Endothelial cell (in vitro differentiated cells): ENCODE results near the gene STX5. TPM values are rescaled to one million over a fixed set of nuclear protein-coding genes. Genes with fewer than 3 reads are reported as not detected.
"Not testable (repeated sequence)": the region's sequence is repeated elsewhere in the genome, so short reads cannot be mapped to it uniquely, and the experiment has no call there.

Experiments
- DNase-seq: peaks from one replicate; pipeline ENCODE4 v3.0.0; 2021; ENCODE audit warnings: low spot score
- H3K27ac Mint-ChIP-seq: one replicate; pipeline ENCODE4 v1.8.0; 2021; ENCODE audit warnings: mixed read lengths, inconsistent platforms; ENCODE audit not compliant: unreplicated experiment
- H3K27me3 Mint-ChIP-seq: one replicate; pipeline ENCODE4 v1.8.0; 2021; ENCODE audit warnings: mild to moderate bottlenecking, moderate library complexity, mixed read lengths, inconsistent platforms; ENCODE audit not compliant: unreplicated experiment
- H3K36me3 Mint-ChIP-seq: one replicate; pipeline ENCODE4 v1.8.0; 2021; ENCODE audit warnings: mild to moderate bottlenecking, low read depth, mixed read lengths, inconsistent platforms; ENCODE audit not compliant: unreplicated experiment
- H3K4me1 Mint-ChIP-seq: one replicate; pipeline ENCODE4 v1.8.0; 2021; ENCODE audit warnings: mild to moderate bottlenecking, mixed read lengths, inconsistent platforms; ENCODE audit not compliant: unreplicated experiment
- H3K4me3 Mint-ChIP-seq: one replicate; pipeline ENCODE4 v1.8.0; 2021; ENCODE audit warnings: mild to moderate bottlenecking, mixed read lengths, inconsistent platforms; ENCODE audit not compliant: unreplicated experiment
- H3K9me3 Mint-ChIP-seq: one replicate; pipeline ENCODE4 v1.8.0; 2021; ENCODE audit warnings: mixed read lengths, inconsistent platforms; ENCODE audit not compliant: unreplicated experiment
- CTCF ChIP-seq: fragments of 200-600 bp; sonication (generic); IDR thresholded peaks from one replicate; pipeline ENCODE4 v1.5.0; 2021; ENCODE audit warnings: antibody characterized with exemption; ENCODE audit not compliant: unreplicated experiment
- total RNA-seq: library from RNA; stranded (reverse); fragmentation: NEBNext Ultra II Directional; extraction: Animal tissue kit (Norgen Biotek cat#: 25700); gene quantifications from one replicate; pipeline ENCODE4 v1.2.1, GENCODE V29; 2021; ENCODE audit not compliant: unreplicated experiment

The STX5 gene
- total RNA-seq, 1 donor from 2014 or later, result 37.9 TPM

DNA sequence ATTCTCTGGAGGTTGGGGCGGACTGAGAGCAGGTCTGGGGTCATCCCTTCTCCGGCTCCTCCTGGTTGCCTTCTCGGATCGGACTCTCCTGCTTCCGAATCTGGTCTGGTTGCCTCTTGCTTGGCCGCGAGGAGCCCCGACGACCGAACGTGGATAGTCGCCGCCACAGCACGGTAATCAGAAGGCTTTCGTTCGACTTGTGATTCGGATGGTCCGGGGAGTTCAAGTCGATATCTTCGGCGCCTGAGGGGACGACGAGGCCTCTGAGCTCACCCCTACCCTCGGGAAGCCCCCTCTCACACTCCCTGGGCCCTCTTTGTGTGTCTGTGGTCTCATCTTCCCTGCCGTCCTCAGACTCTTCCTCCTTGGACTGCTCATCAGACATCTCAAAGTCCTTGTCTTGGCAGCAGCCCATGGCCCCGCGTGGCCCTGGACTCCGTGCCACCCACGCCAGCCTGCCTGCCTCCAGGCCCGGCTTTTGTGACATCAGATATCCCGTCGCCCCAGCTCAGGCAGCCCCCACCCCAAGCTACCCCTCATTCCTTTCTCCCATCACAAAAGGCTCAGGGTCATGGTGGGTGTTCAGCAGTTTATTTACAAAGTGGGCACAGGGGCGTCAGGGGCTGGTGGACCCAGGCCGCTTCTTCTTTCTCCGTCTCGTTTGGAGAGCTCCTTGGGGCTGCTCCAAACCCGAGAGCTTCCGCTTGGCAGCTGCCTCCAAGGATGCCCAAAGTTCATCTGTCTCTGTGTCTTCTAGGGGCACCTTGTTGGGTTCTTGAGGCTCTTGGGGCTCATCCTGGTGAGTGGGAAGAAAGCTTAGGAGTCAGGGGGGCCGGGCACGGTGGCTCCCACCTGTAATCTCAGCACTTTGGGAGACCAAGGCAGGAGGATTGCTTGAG, 734 bp upstream of the STX5 start, which contains the start of gene TEX54:
TEX54 (minus strand) TSS at position 506 of the 899 bp plus-strand sequence.
- peaks cover 23% of the 10 kb centered on the region for H3K4me1 Mint-ChIP-seq
- H3K4me3 Mint-ChIP-seq, result peak within 1 kb of the TSS; percentile 99
- no peak for TF ChIP-seq CTCF
- H3K27me3 Mint-ChIP-seq, result peaks cover 15% of the 10 kb centered on the region
- no peaks in the 10 kb centered on the region for H3K9me3 Mint-ChIP-seq
- H3K27ac Mint-ChIP-seq, result peak within 1 kb of the TSS; percentile 99
- H3K36me3 Mint-ChIP-seq, result peaks cover 30% of the 10 kb centered on the region
- DNase-seq, result peak; percentile 13

DNA sequence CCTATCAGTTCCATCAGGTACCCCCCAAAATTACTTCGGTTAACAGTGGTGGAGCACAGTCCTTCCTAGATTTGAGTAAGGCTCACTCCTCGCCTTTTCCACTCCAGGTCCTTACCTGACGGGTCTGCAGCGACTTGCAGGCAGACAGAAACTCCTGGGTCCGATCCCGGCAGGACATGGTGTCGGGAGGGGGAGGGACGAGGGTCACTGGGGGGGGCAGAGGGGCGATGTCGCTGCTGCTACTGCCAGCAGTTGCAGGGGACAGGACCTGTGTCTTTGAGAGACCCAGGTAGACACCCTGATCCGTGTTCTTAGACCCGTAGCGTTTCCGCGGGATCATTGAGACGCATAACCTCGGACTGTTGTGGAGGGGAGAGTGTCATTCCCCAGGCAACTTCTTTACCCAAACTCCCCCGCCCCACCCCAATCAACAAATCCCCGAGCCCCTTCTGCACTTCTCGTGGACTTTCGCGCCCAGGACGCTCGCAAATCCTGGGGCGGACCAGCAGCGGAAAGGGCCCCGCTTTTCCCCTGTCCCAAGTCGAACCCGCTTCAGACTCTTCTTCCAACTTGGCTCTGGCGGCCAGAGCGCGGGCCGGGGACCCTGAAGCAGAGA, 839 bp downstream of the STX5 start:
- Mint-ChIP-seq H3K9me3 (no peaks in the 10 kb centered on the region), H3K4me1 (peaks cover 20% of the 10 kb centered on the region), H3K36me3 (peaks cover 32% of the 10 kb centered on the region), H3K4me3 (peak overlapping the region; percentile 99), H3K27me3 (peaks cover 15% of the 10 kb centered on the region), H3K27ac (peak overlapping the region; percentile 99)
- no peak for TF ChIP-seq CTCF
- DNase-seq, result no peak

- H3K36me3 Mint-ChIP-seq, result peaks cover 44% of the 10 kb centered on the region
- H3K4me1 Mint-ChIP-seq, result peaks cover 18% of the 10 kb centered on the region
- H3K9me3 Mint-ChIP-seq, H3K27ac Mint-ChIP-seq, H3K4me3 Mint-ChIP-seq, DNase-seq: not testable (repeated sequence)
- H3K27me3 Mint-ChIP-seq, result peaks cover 12% of the 10 kb centered on the region
Measured at GRCh38 chr11:62828130-62828529, 3.7 kb downstream of the STX5 start.

DNA sequence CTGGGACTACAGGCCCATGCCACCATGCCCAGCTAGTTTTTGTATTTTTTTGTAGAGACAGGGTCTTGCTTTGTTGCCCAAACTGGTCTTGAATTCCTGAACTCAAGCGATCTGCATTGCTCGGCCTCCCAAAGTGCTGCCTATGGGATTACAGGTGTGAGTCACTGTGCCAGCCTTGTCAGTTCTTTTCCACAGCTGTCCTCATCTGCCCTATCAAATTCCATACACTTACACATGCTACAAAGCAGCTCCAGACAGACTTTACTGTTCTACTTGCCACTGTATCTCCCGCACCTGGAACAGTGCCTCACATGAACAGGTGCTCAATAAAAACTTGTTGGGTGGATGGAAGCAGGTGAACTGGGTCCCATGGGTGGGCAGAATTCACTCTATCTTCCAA, 8.2 kb downstream of the STX5 start:
- H3K9me3 Mint-ChIP-seq, result no peaks in the 10 kb centered on the region
- peaks cover 54% of the 10 kb centered on the region for H3K36me3 Mint-ChIP-seq
- H3K4me3 Mint-ChIP-seq, result peak overlapping the region; percentile 51
- DNase-seq, result no peak
- H3K27ac Mint-ChIP-seq, result no peak overlapping the region
- no peak for TF ChIP-seq CTCF
- no peaks in the 10 kb centered on the region for H3K4me1 Mint-ChIP-seq
- peaks cover 4% of the 10 kb centered on the region for H3K27me3 Mint-ChIP-seq

DNA sequence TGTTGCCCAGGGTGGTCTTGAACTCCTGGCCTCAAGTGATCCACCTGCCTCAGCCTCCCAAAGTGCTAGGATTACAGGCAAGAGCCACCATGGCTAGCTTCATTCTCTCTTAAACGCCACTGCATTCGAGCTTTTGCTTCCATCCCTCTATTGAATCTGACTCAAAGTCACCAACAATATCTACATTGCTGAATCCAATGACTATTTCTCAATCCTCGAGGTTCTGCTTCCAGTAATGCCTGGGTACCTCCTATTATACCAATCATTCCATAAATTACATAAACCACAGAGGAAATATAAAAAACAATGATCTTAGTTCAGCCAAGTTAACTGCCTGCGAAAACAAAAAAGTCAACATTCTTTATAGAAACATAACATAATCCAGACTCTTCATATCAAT, 14.7 kb downstream of the STX5 start:
- peak overlapping the region; percentile 75 for H3K4me3 Mint-ChIP-seq

More for the DNA sequence above, 14.7 kb downstream of the STX5 start:
- Mint-ChIP-seq H3K27me3 (no peaks in the 10 kb centered on the region), H3K36me3 (peaks cover 18% of the 10 kb centered on the region), H3K27ac (no peak overlapping the region), H3K9me3 (no peaks in the 10 kb centered on the region), H3K4me1 (no peaks in the 10 kb centered on the region)
- no peak for DNase-seq
- no peak for TF ChIP-seq CTCF
